ENCODE results near the gene CLEC16A. TPM values are rescaled to one million over a fixed set of nuclear protein-coding genes. Genes with fewer than 3 reads are reported as not detected.
A peak's percentile ranks its signal among the peaks of the same experiment; 100 is the strongest.

The CLEC16A gene
- total RNA-seq, 4 donors from 2014 or later: 24.5 to 33.0 (median 29.3) TPM

DNA sequence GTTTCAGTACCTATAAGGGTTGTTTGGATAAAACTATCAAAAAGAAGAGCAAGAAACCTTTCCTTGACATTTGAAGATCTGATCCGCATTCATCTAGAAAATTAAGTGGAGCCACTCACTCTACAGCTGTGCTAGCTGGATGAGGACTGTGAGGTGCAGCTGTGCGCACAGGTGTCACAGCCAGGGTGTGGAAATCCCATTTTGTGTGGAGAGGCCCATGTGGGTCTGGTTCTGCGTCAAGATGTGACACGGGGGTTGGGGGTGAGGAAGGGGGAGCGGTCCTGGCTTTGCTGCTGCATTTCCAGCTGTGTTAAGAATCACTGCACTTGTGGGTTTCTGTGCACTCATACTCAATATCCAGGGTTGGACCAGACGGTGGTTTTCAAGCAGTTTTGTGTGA lies 70.7 kb downstream of the CLEC16A start:
- Histone ChIP-seq H3K36me3 (peaks cover 0 to 2% of the 10 kb centered on the region in 2 donors), H3K4me1 (peaks cover 11 to 29% of the 10 kb centered on the region in 2 donors), H3K9me3 (no peaks in the 10 kb centered on the region), H3K27ac (peak overlapping the region in 1 of 4 donors; percentile 42), H3K4me3 (no peak overlapping the region), H3K27me3 (no peaks in the 10 kb centered on the region)
- no peak for DNase-seq
- in situ Hi-C loops (cut with MboI; ENCODE audit: low sequenced_read_pairs in 4 of 4): no loop called here
- intact Hi-C loops (cut with DNase I; ENCODE audit: low total_unique reads): no loop called here
- no peak for TF ChIP-seq POLR2A (IDR thresholded peaks at IDR 0.05)
- no peak for ATAC-seq

GRCh38 chr16:11015607-11016006 lies 71.2 kb downstream of the CLEC16A start:
- H3K27me3 ChIP-seq: no peaks in the 10 kb centered on the region
- ATAC-seq: no peak
- H3K9me3 ChIP-seq: no peaks in the 10 kb centered on the region
- peaks cover 7 to 24% of the 10 kb centered on the region in 2 donors for H3K4me1 ChIP-seq
- no peak overlapping the region for H3K4me3 ChIP-seq
- H3K27ac ChIP-seq: peak overlapping the region in 1 of 4 donors; percentile 42
- intact Hi-C loops (cut with DNase I; ENCODE audit: low total_unique reads) (no loop called here), in situ Hi-C loops (cut with MboI; ENCODE audit: low sequenced_read_pairs in 4 of 4) (no loop called here)
- peaks cover 0 to 7% of the 10 kb centered on the region in 2 donors for H3K36me3 ChIP-seq
- TF ChIP-seq CTCF (IDR thresholded peaks at IDR 0.05 in 4 of 5, conservative IDR thresholded peaks at IDR 0.05 in 1 of 5) (no peak), POLR2A (IDR thresholded peaks at IDR 0.05) (no peak)
- DNase-seq: no peak

DNA sequence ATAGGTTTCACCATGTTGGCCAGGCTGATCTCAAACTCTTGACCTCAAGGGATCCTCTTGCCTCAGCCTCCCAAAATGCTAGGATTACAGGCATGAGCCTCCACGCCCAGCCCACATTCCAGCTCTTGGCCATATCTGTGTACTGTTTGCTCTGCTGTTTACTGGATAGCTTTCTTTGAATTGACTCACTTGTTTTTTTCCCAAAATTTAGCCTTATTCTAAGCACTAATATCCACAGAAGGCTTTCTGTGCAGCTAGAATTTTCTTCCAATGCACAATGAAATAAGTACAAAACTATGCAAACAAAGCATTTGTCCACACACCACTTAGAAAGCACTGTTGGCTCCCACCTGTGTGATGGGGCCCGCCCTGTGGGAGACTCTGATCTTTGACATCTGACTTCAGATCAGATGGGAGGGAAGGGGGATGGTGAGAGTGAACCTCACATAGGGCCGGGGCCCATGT lies 72.2 kb downstream of the CLEC16A start:
- intact Hi-C loops (cut with DNase I; ENCODE audit: low total_unique reads) (no loop called here), in situ Hi-C loops (cut with MboI; ENCODE audit: low sequenced_read_pairs in 4 of 4) (no loop called here)
- no peaks in the 10 kb centered on the region for H3K27me3 ChIP-seq
- H3K27ac ChIP-seq: peak overlapping the region in 1 of 4 donors; percentile 6
- no peaks in the 10 kb centered on the region for H3K9me3 ChIP-seq
- TF ChIP-seq POLR2A (IDR thresholded peaks at IDR 0.05) (no peak), CTCF (IDR thresholded peaks at IDR 0.05 in 4 of 5, conservative IDR thresholded peaks at IDR 0.05 in 1 of 5) (no peak)
- peaks cover under 1 to 15% of the 10 kb centered on the region in 2 donors for H3K4me1 ChIP-seq
- ATAC-seq (peak in 1 of 2 donors; percentile 34), DNase-seq (peak in 1 of 2 donors; percentile 64)
- H3K4me3 ChIP-seq: no peak overlapping the region
- peaks cover 0 to 13% of the 10 kb centered on the region in 2 donors for H3K36me3 ChIP-seq

DNA sequence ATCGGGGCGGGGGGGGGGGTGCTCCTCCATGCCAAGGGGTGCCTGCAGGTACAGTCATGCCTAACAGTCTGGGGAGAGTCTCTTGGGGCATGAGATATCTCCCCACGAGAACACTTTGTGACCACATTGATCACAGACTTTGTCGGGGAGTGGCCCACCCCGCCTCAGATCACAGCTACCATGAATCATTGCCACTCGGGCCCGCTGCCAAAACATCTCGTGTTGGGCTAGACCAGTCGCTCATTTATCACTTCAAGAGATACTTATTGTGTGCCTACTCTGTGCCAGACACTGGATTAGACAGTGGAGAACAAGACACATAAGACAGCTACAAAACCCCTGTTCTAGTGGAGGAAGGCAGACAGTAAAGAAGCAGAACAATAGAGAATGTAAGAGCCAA lies 72.6 kb downstream of the CLEC16A start:
- no peaks in the 10 kb centered on the region for H3K9me3 ChIP-seq
- TF ChIP-seq CTCF (IDR thresholded peaks at IDR 0.05 in 4 of 5, conservative IDR thresholded peaks at IDR 0.05 in 1 of 5) (no peak), POLR2A (IDR thresholded peaks at IDR 0.05) (no peak)
- peaks cover 0 to 13% of the 10 kb centered on the region in 2 donors for H3K36me3 ChIP-seq
- no peaks in the 10 kb centered on the region for H3K27me3 ChIP-seq
- DNase-seq (peak; percentile 36 to 53), ATAC-seq (no peak)
- peaks cover 0 to 11% of the 10 kb centered on the region in 2 donors for H3K4me1 ChIP-seq
- no peak overlapping the region for H3K4me3 ChIP-seq
- peak overlapping the region in 1 of 4 donors; percentile 6 for H3K27ac ChIP-seq
- intact Hi-C loops (cut with DNase I; ENCODE audit: low total_unique reads): no loop called here
- in situ Hi-C loops (cut with MboI; ENCODE audit: low sequenced_read_pairs in 4 of 4): no loop called here

DNA sequence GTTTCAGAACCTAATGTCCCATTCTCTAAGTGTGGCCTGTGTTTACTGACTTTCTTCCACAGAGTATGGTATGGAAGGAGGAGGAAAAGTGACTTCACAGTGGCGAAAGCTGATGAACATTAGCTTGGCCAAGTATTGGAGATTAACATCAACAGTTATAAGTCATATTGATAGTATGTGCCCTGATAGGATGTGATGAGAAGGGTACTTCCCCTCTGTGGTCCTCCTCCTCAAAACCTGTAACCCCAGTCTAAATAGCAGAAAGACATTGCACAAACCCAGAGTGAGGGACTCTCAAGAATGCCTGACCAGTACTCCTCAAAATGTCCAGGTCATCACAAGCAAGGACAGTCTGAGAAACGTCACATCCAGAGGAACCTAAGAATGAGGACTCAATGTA lies 73.1 kb downstream of the CLEC16A start:
- no peak for ATAC-seq
- in situ Hi-C loops (cut with MboI; ENCODE audit: low sequenced_read_pairs in 4 of 4): no loop called here

More for the DNA sequence above, 73.1 kb downstream of the CLEC16A start:
- no peak overlapping the region for H3K27ac ChIP-seq
- H3K4me3 ChIP-seq: no peak overlapping the region
- peaks cover 0 to 13% of the 10 kb centered on the region in 2 donors for H3K36me3 ChIP-seq
- no peak for DNase-seq
- no peak for TF ChIP-seq CTCF (IDR thresholded peaks at IDR 0.05 in 4 of 5, conservative IDR thresholded peaks at IDR 0.05 in 1 of 5)
- TF ChIP-seq POLR2A (IDR thresholded peaks at IDR 0.05): no peak
- peaks cover 0 to 11% of the 10 kb centered on the region in 2 donors for H3K4me1 ChIP-seq
- intact Hi-C loops (cut with DNase I; ENCODE audit: low total_unique reads): no loop called here
- H3K27me3 ChIP-seq: no peaks in the 10 kb centered on the region
- no peaks in the 10 kb centered on the region for H3K9me3 ChIP-seq
